ENCODE results near the gene TBRG4.

Gene TBRG4

DNA sequence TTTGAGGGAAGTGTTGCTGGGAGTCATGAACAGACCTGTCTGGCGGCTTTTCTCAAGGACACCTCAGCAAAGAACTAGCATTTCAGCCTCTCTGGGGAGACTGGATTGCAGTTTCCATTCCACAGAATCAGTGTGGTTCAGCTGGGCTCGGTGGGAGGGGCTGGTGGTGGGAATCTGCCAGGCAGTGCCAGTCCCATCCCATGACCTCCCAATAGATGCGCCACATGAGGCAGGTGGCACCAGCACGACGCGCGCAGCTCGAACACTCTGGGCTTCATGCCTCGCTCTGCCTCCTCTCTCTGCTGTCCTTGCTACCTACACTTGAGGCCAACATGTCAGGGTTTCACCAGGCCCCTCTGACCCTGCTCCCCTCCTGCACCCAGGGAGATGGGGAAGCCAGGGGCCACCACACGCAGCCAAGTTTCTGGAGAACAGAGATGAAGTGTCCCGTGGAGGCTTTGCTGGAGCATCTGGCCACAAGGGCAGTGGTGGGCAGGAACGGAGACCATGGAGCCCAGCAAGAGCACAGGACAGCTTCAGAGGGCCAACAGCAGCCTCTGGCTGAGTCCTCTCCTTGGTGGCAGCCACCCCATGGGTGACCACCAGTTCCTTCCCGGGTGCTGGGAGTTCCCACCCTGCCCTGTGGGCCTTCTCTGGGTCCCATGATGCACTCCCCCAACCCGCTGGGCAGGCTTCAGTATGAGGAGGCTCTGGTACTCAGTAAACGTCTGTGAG, 25.0 kb downstream of the TBRG4 start:
- H3K27ac ChIP-seq = no peak overlapping the region
- H3K36me3 ChIP-seq (ENCODE audit: control insufficient read depth, insufficient read depth, low read length) = no peaks in the 10 kb centered on the region
- no peaks in the 10 kb centered on the region for H3K79me2 ChIP-seq
- H2AFZ ChIP-seq = no peak overlapping the region
- H3K4me3 ChIP-seq (ENCODE audit: low read depth, low read length) = no peak overlapping the region
- TF ChIP-seq, protein P1, sequence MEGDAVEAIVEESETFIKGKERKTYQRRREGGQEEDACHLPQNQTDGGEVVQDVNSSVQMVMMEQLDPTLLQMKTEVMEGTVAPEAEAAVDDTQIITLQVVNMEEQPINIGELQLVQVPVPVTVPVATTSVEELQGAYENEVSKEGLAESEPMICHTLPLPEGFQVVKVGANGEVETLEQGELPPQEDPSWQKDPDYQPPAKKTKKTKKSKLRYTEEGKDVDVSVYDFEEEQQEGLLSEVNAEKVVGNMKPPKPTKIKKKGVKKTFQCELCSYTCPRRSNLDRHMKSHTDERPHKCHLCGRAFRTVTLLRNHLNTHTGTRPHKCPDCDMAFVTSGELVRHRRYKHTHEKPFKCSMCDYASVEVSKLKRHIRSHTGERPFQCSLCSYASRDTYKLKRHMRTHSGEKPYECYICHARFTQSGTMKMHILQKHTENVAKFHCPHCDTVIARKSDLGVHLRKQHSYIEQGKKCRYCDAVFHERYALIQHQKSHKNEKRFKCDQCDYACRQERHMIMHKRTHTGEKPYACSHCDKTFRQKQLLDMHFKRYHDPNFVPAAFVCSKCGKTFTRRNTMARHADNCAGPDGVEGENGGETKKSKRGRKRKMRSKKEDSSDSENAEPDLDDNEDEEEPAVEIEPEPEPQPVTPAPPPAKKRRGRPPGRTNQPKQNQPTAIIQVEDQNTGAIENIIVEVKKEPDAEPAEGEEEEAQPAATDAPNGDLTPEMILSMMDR (IDR thresholded peaks at IDR 0.05) = no peak
- H3K4me1 ChIP-seq = no peaks in the 10 kb centered on the region
- no peaks in the 10 kb centered on the region for H3K9me3 ChIP-seq (ENCODE audit: control insufficient read depth, low read length)
- H3K9ac ChIP-seq = no peak overlapping the region
- no peak overlapping the region for H3K4me2 ChIP-seq (ENCODE audit: low read length)
- H3K27me3 ChIP-seq (ENCODE audit: control insufficient read depth, insufficient read depth, low read length) = no peaks in the 10 kb centered on the region

DNA sequence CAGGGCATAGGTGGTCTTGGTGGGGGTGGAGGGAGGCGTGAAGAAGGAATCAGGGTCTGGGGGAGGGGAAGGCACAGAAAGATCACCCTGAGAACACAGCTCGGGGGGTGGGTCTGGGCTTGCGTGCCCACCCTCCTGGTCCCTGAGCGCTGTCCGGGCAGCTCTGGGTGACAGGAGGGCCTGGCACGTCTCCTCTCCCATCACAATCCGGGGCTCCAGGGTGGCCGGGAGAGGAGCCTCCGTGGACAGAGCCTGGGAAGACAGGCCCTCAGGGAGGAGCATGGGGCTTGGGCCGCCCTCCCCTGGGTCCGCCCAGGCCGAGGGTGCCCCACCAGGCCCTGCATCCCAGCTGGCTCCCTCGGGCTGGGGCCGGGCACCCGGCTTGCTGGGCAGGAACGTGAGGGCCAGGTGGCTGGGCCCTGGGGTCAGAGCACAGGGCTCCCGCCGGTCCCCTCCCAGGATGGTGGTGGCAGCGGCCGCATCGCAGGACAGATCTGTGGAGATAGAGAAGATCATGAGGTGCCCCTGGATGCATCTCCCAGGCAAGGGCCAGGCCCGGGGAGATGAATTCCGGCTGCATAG, 25.8 kb downstream of the TBRG4 start:
- H2AFZ ChIP-seq = no peak overlapping the region
- no peaks in the 10 kb centered on the region for H3K27me3 ChIP-seq (ENCODE audit: control insufficient read depth, insufficient read depth, low read length)
- H3K4me3 ChIP-seq (ENCODE audit: low read depth, low read length) = no peak overlapping the region
- no peaks in the 10 kb centered on the region for H3K9me3 ChIP-seq (ENCODE audit: control insufficient read depth, low read length)
- H3K4me1 ChIP-seq = no peaks in the 10 kb centered on the region
- H3K4me2 ChIP-seq (ENCODE audit: low read length) = no peak overlapping the region
- TF ChIP-seq, protein P1 (IDR thresholded peaks at IDR 0.05) = no peak
- H3K27ac ChIP-seq = no peak overlapping the region
- H3K9ac ChIP-seq = no peak overlapping the region
- no peaks in the 10 kb centered on the region for H3K36me3 ChIP-seq (ENCODE audit: control insufficient read depth, insufficient read depth, low read length)
- no peaks in the 10 kb centered on the region for H3K79me2 ChIP-seq

DNA sequence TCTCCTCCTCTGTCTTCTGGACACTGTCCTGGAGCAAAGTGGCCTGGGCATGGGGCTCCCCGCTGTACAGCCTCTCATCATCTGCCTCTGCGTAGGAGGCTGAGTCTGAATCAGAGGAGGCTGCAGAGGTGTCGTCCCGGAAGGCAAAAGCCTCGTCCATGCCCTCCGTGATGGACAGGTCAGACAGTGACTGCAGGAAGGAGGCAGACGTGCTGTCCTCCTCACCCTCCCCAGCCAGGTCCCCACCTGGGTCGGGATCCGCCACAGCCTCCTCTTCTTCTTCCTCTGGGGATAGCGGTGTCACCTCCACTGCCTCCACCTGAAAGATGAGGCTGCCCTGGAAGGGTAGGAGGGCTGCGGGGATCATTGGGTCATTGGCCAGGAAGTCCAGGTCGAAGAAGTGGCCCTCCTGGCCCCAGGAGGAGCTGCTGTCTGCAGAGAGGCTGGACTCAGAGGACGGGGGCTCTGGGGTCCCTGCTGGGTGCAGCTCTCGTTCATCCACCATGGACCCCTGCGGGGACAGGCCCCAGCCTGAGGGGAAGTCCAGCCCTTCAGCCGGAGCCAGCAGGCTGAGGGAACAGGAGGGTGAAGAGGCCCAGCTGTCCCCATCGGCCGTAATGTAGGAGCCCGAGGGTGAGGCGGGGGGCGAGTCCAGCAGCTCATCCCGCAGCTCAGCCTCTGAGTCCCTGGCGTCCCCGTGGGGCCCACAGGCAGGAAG, 26.4 kb downstream of the TBRG4 start:
- Histone ChIP-seq H3K4me3 (ENCODE audit: low read depth, low read length) (no peak overlapping the region), H3K9ac (no peak overlapping the region), H3K4me2 (ENCODE audit: low read length) (no peak overlapping the region), H3K27me3 (ENCODE audit: control insufficient read depth, insufficient read depth, low read length) (no peaks in the 10 kb centered on the region), H3K79me2 (no peaks in the 10 kb centered on the region), H3K27ac (no peak overlapping the region), H3K36me3 (ENCODE audit: control insufficient read depth, insufficient read depth, low read length) (no peaks in the 10 kb centered on the region), H2AFZ (no peak overlapping the region), H3K4me1 (no peaks in the 10 kb centered on the region), H3K9me3 (ENCODE audit: control insufficient read depth, low read length) (no peaks in the 10 kb centered on the region)
- TF ChIP-seq, protein P1 (IDR thresholded peaks at IDR 0.05) = no peak

DNA sequence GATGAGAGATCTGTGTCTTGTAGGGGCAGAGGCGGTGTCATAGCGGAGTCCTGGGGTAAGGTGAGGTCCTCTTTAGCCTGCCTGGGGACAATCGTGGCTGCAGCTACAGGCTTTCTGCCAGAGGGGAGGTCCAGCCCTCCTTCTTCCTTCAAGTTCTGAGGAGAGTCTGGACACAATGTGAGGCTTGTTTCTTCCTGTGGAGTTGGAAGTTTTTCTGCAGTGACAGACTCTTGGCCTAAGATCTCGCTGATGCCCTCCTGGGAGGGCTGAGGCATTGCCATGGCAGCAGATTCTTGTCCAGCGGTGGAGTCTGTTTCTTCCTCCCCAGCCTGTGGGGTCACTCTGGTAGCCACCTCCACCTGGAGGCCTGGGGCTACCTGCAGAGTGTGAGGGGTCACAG, 27.2 kb downstream of the TBRG4 start:
- H3K4me1 ChIP-seq = no peaks in the 10 kb centered on the region
- H3K9ac ChIP-seq = no peak overlapping the region
- TF ChIP-seq, protein P1 (IDR thresholded peaks at IDR 0.05) = no peak
- H3K79me2 ChIP-seq = no peaks in the 10 kb centered on the region
- no peaks in the 10 kb centered on the region for H3K36me3 ChIP-seq (ENCODE audit: control insufficient read depth, insufficient read depth, low read length)
- no peak overlapping the region for H3K27ac ChIP-seq
- H3K27me3 ChIP-seq (ENCODE audit: control insufficient read depth, insufficient read depth, low read length) = no peaks in the 10 kb centered on the region
- H3K9me3 ChIP-seq (ENCODE audit: control insufficient read depth, low read length) = no peaks in the 10 kb centered on the region
- no peak overlapping the region for H3K4me2 ChIP-seq (ENCODE audit: low read length)
- H2AFZ ChIP-seq = no peak overlapping the region
- no peak overlapping the region for H3K4me3 ChIP-seq (ENCODE audit: low read depth, low read length)

Measured in parathyroid adenoma (tissue), 2 donors.